HL-60/S4 (cell line): ENCODE results near the gene STBD1.
"Not testable (repeated sequence)": the region's sequence is repeated elsewhere in the genome, so short reads cannot be mapped to it uniquely, and the experiment has no call there.

Source experiments
- in situ Hi-C: fragments of 300-500 bp; cut with MboI; formaldehyde crosslinking; loops from 2 replicates; pipeline ENCODE4 v1.14.3; 2022; ENCODE audit warnings: low sequenced_read_pairs

Gene STBD1

DNA sequence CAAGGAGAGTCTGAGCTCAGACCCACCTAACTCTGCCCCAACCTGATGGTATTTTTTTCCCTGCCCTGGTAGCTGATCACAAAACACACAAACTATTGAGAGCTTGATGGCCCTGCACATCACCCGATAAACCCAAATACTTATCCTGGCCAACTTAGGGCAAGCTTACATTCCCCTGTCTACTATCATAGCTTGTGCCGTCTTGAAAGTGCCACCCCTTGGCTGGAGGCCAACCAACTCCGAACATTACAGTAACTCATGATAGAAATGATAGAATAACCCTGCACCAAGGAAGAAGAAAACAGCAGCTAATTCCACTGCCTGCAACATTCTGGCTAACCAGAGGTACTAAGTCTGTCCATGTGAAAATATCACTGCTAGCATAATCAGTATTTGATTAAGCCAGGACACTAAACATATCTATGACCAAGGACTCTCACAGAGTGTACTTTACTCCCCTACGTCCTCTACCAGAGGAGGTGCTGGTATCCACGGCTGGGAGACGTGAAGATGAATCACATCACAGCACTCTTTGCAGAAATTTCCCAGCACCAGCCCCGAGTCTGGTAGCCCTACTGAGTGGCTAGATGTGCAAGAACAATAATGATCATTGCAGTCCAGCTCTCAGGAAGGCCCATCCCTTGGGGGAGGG, 8.9 kb downstream of the STBD1 start:
- in situ Hi-C loops: no loop called here

DNA sequence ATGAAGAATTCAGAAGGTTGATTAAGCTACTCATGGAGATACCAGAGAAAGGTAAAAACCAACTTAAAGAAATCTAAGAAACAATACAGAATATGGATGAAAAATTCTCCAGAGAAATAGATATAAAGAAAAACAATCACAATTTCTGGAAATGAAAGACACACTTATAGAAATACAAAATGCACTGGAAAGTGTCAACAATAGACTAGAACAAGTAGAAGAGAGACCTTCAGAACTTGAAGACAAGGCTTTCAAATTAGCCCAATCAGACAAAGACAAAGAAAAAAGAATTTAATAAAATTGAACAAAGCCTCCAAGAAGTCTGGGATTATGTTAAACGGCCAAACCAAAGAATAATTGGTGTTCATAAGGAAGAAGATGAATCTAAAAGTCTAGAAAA, 9.6 kb downstream of the STBD1 start:
- in situ Hi-C loops: no loop called here

DNA sequence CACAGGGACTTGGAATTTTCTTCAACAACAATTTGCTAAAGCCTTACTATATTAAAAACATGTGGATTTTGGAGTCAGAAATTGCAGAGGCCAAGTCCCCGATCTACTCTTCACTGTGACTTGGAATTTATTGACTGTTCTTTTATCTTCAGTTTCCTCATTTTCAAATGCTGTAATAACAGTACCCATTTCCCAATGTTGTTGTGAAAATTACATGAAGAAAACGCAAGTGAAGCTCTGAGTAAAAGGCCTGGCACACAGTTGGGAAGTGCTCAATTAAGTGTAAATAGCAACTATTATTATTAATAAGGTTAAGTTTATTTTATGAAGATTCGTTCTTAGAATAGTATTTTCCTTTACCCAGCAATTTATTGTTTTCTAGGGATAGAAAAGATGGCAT, 15.7 kb downstream of the STBD1 start:
- in situ Hi-C loops: no loop called here

DNA sequence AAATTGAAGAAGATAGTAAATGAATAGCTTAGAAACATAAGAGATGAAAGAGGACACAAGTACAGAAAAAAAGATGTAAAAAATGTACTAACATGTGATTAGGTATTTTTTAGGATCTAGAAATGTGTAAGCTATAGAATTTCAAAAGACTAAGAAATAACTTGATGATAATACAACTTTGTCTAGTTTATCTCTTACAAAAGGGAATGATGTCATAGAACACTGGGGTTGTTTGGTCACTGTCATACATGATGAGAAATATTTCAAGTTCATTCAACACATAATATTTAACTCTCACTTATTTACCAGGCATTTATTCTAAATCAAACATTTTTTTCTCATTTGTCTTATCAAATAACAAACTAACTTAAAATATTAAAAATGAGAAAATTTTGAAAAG, 18.5 kb downstream of the STBD1 start:
- in situ Hi-C loops: no loop called here

DNA sequence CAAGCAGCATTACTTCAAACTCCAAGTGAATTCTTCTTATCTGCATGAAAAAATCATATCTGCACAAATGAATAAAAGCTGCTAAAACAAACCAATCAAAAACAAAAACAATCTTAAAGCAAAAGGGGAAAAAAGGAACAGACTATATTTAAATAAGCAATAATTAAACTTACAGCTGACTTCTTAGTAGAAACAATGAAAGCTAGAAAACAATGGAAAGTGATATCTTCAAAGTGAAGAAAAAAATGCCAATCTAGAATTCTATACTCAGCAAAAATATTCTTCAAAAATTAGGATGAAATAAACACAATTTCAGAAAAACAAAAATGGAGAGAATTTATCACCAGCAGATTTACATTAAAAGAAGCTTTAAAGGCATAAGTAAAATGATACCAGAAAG, 20.0 kb downstream of the STBD1 start:
- in situ Hi-C loops: no loop called here

DNA sequence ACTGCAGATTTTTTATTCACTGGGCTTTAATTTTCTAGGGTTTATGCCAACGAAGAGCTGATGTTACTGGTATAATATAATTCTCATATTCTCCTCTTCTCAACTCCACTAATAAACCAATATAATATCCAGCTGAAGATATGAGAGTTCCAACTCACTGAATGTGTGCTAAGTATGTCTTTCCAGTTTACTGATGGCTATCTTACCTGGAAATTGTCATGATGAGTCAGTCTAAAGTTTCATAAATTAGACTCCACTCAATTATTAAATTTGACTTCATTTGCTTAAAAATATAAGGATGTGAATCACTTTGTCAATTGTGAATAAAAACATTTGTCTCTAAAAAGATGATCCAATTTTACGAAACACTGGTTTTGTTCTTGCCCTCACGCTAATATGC, 28.4 kb downstream of the STBD1 start:
- in situ Hi-C loops: no loop called here

DNA sequence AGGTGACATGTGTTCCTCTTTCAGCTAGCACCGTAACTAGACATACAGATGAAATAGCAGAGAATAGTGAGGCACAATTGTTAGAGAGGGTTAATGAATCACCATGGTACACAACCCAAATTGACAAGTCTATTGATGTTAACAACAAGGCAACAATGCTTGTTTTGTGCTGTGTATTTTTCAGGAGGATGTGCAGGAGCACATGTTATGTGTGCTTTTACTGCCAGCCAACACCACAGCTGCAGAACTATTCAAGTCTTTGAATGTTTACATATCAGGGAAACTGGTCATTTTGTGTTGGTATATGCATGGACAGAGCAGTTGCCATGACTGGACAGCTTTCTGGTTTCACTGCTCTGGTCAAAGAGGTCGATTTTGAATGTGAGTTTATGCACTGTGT, 32.8 kb downstream of the STBD1 start:
- in situ Hi-C loops: no loop called here

DNA sequence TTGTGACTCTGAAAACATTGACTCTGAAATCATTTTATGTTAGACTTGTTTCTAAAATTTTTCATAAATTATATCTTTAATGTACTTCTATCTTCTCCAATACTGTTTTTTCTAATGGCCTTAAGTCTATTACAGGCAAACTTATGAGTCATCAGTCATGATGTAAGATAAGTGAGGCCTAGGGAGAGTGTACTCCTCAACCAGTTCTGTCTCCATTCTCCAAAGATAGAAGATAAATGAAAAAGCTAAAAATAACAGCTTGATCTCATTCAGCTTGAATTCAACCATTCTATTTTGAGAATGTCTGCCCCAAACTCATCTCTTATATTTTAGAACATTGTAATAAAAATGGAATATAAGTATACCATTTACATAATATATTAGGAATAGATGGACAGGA, 34.5 kb downstream of the STBD1 start:
- in situ Hi-C loops: no loop called here

DNA sequence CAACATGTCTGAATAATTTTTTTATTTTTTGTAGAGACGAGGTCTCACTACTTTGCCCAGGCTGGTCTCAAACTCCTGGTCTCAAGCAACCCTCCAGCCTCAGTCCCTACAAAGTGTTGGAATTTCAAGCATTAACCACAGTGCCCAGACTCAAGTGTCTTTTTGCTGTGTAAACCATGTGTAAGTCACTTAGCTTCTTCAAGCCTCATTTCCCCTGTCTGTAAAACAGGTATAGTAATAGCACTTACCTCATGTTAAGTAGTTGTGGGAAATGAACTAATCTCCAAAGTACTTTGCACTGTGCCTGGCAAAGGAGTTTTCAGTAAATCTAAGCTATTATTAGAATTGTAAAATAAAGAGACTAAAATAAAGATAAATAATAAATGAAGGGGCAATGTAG, 35.7 kb downstream of the STBD1 start:
- in situ Hi-C loops: no loop called here

DNA sequence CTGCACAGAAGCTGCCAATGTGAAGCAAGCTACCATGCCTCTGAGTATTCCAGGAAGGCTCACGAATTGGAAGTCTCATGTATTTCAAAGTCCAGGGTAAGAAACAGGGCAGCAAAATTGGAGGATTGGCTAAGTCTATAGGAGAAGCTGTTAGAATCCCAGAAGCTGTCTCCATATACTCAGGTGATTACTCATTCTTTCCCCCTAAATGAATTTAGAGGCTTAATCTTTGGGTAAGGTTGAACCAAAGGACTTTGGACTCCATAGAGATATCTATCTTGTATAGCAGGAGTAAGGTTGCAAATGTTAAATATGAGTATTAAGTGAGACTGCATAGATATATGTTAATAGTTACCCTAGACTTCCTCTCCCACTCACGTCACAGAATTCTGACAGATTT, 36.3 kb downstream of the STBD1 start:
- in situ Hi-C loops: no loop called here

DNA sequence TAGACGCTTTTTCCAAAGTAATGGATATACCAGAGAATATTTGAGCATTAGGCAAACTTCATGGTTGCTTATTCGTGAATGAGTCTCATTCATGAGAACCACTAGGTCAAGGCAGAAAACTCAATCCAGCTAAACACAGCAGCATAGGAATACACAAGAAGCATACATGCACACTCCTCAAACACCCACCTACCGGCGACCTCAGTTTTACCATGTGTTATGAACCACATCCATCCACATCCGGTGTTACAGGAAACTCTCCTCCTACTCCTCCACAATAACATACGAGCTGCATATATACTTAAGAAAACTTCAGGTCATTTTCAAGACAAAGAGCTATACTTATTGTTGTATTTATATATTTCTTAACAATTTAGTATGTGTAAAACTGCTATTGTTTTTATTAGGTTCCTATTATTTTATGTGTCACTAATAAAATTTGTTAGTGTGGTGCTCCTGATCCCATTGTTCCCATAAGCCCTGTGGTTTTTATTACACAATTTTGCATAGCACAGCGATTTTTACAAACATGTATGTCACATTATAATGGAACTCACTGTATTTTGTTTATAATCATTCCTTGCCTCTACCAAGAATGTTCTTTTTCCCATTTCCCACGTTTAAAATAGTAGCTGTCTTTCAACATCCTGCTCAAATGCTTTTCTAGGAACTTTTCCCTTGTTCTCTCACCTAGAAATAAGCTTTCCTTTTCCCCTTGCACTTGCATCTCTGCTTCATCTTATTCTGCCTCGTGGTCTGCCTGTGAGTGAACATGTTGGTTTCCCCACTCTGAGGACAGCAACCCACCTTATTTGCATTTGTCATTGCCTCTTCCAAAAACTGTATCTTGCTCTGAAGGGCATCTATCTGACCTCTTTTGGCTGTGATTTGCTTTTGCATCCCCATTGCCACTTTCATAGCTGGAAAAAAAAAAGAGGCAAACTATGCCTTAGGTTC, 48.3 kb downstream of the STBD1 start:
- in situ Hi-C loops: no loop called here

DNA sequence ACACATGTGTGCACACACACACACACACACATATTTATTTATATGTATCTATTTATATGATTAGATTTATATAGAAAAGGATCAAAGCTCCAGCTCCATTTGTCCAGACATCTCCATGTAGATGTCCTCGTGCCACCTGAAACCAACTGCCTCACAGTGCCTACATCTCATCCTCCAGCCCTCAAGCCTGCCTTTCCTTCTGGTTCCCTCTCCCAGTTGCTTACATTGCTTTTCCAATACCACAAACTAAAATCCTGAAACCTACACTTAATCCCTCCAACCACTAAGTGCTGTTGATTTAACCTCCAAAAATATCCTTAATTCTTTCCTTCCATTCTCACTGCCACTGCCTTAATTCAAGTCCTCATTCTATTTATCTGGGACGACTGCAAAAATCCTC, 51.4 kb downstream of the STBD1 start:
- in situ Hi-C loops: no loop called here

DNA sequence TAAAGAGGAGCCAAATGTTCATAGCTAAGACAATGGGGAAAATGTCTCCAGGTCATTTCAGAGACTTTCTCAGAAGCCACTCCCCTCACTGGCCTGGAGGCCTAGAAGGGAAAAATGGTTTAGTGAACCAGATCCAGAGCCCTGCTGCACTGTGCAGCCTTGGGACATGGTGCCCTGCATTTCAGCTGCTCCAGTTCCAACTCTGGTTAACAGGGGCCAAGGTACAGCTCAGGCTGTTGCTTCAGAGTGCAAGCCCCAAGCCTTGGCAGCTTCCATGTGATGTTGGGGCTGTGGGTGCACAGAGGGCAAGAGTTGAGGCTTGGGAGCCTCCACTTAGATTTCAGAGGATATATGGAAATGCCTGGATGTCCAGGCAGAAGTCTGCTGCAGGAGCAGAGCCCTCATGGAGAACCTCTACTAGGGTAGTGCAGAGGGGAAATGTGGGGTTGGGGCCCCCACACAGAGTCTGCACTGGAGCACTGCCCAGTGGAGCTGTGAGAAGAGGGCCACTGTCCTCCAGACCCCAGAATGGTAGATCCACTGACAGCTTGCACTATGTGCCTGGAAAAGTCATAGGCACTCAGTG, 53.4 kb downstream of the STBD1 start:
- in situ Hi-C loops: not testable (repeated sequence)
